ENCODE data around the gene PDE6B.
A peak's percentile ranks its signal among the peaks of the same experiment; 100 is the strongest.
"Not testable (repeated sequence)": the region's sequence is repeated elsewhere in the genome, so short reads cannot be mapped to it uniquely, and the experiment has no call there.

The PDE6B gene

GRCh38 chr4:699816-700580 lies 74.6 kb downstream of the PDE6B start:
- H3K4me2 ChIP-seq, result peak overlapping the region; percentile 71 to 94 (median 84)
- peak overlapping the region; percentile 72 to 90 (median 84); a peak in 21 of 22 replicates for H3K27ac ChIP-seq
- H3K36me3 ChIP-seq, result no peaks in the 10 kb centered on the region
- H4K20me1 ChIP-seq, result no peaks in the 10 kb centered on the region
- peak overlapping the region in 2 of 10 experiments; percentile 20 to 28; a peak in 3 of 20 replicates for H3K4me3 ChIP-seq
- H3K9ac ChIP-seq, result peak overlapping the region in 10 of 11 experiments; percentile 56 to 73 (median 67); a peak in 19 of 22 replicates
- peaks cover 0 to 18% (median 0%) of the 10 kb centered on the region in 11 experiments; a peak in 3 of 22 replicates for H3K9me3 ChIP-seq (replicated peaks in 1 of 11)
- no peaks in the 10 kb centered on the region for H3K27me3 ChIP-seq
- no peak for TF ChIP-seq Cebpa-rat (IDR thresholded peaks at IDR 0.05)
- H3K4me1 ChIP-seq, result peaks cover 26 to 50% (median 36%) of the 10 kb centered on the region in 10 experiments

- H3K9me3 ChIP-seq (replicated peaks in 1 of 11), result peaks cover 0 to 18% (median 0%) of the 10 kb centered on the region in 11 experiments; a peak in 3 of 22 replicates
- peak overlapping the region in 1 of 11 experiments; percentile 70; a peak in 2 of 22 replicates for H3K9ac ChIP-seq
- H3K4me3 ChIP-seq, result no peak overlapping the region
- no peak for TF ChIP-seq Cebpa-rat (IDR thresholded peaks at IDR 0.05)
- peak overlapping the region in 10 of 11 experiments; percentile 20 to 90 (median 84); a peak in 19 of 22 replicates for H3K27ac ChIP-seq
- no peaks in the 10 kb centered on the region for H3K27me3 ChIP-seq
- H3K36me3 ChIP-seq, result no peaks in the 10 kb centered on the region
- H3K4me1 ChIP-seq, result peaks cover 26 to 54% (median 40%) of the 10 kb centered on the region in 10 experiments
- H3K4me2 ChIP-seq, result peak overlapping the region; percentile 71 to 94 (median 84)
- H4K20me1 ChIP-seq, result no peaks in the 10 kb centered on the region
These were observed 75.4 kb downstream of the PDE6B start for GRCh38 chr4:700587-701264.

GRCh38 chr4:702618-703048 lies 77.3 kb downstream of the PDE6B start:
- no peak for TF ChIP-seq Cebpa-rat (IDR thresholded peaks at IDR 0.05)
- Histone ChIP-seq H3K36me3 (no peaks in the 10 kb centered on the region), H3K4me3 (no peak overlapping the region), H3K9me3 (replicated peaks in 1 of 11) (peaks cover 0 to 15% (median 0%) of the 10 kb centered on the region in 11 experiments; a peak in 3 of 22 replicates), H3K27ac (0 out of 22 replicates have a peak overlapping the region, but pooled peaks of 3 of the 11 experiments have one; percentile 7 to 14 (median 13)), H3K27me3 (no peaks in the 10 kb centered on the region), H4K20me1 (peaks cover 9 to 10% (median 10%) of the 10 kb centered on the region in 11 experiments; a peak in 18 of 22 replicates), H3K4me2 (no peak overlapping the region), H3K4me1 (peaks cover 37 to 64% (median 51%) of the 10 kb centered on the region in 10 experiments), H3K9ac (no peak overlapping the region)

- H3K4me3 ChIP-seq, result no peak overlapping the region
- H3K27me3 ChIP-seq, result no peaks in the 10 kb centered on the region
- H3K36me3 ChIP-seq, result peaks cover 0 to 9% (median 7%) of the 10 kb centered on the region in 11 experiments; a peak in 20 of 22 replicates
- H3K4me1 ChIP-seq, result peaks cover 43 to 66% (median 52%) of the 10 kb centered on the region in 10 experiments
- no peak for TF ChIP-seq Cebpa-rat (IDR thresholded peaks at IDR 0.05)
- H3K9ac ChIP-seq, result no peak overlapping the region; a peak in 1 of 22 replicates
- peaks cover 0 to 11% (median 0%) of the 10 kb centered on the region in 11 experiments; a peak in 4 of 22 replicates for H3K9me3 ChIP-seq (replicated peaks in 1 of 11)
- peaks cover 18 to 19% (median 19%) of the 10 kb centered on the region in 11 experiments; a peak in 20 of 22 replicates for H4K20me1 ChIP-seq
- peak overlapping the region in 2 of 11 experiments; percentile 7 to 13; a peak in 2 of 22 replicates for H3K27ac ChIP-seq
- H3K4me2 ChIP-seq, result peak overlapping the region in 2 of 11 experiments; percentile 73 to 79; a peak in 2 of 22 replicates
These were observed 78.2 kb downstream of the PDE6B start for GRCh38 chr4:703336-704197.

- peaks cover 43 to 67% (median 52%) of the 10 kb centered on the region in 10 experiments for H3K4me1 ChIP-seq
- peak overlapping the region in 4 of 11 experiments; percentile 73 to 92 (median 80); a peak in 7 of 22 replicates for H3K4me2 ChIP-seq
- peak overlapping the region in 1 of 10 experiments; percentile 100; a peak in 1 of 20 replicates for H3K4me3 ChIP-seq
- H3K27me3 ChIP-seq, result no peaks in the 10 kb centered on the region
- no peak for TF ChIP-seq Cebpa-rat (IDR thresholded peaks at IDR 0.05)
- H3K9ac ChIP-seq, result peak overlapping the region in 2 of 11 experiments; percentile 86 to 100; a peak in 4 of 22 replicates
- peak overlapping the region in 3 of 11 experiments; percentile 7 to 100 (median 8); a peak in 4 of 22 replicates for H3K27ac ChIP-seq
- peaks cover 0 to 17% (median 15%) of the 10 kb centered on the region in 11 experiments; a peak in 21 of 22 replicates for H3K36me3 ChIP-seq
- H3K9me3 ChIP-seq (replicated peaks in 1 of 11), result peaks cover 0 to 11% (median 0%) of the 10 kb centered on the region in 11 experiments; a peak in 4 of 22 replicates
- peaks cover 26 to 27% (median 27%) of the 10 kb centered on the region in 11 experiments; a peak in 21 of 22 replicates for H4K20me1 ChIP-seq
These were observed 79.0 kb downstream of the PDE6B start for GRCh38 chr4:704198-704891.

GRCh38 chr4:704971-705277 lies 79.6 kb downstream of the PDE6B start:
- peaks cover 32 to 33% (median 32%) of the 10 kb centered on the region in 11 experiments for H4K20me1 ChIP-seq
- H3K9ac ChIP-seq, result peak overlapping the region in 10 of 11 experiments; percentile 56 to 100 (median 93); a peak in 18 of 22 replicates
- H3K36me3 ChIP-seq, result peaks cover under 1 to 23% (median 20%) of the 10 kb centered on the region in 11 experiments
- TF ChIP-seq Cebpa-rat (IDR thresholded peaks at IDR 0.05), result no peak
- peaks cover 40 to 68% (median 53%) of the 10 kb centered on the region in 10 experiments for H3K4me1 ChIP-seq
- H3K9me3 ChIP-seq (replicated peaks in 1 of 11), result peaks cover 0 to 11% (median 0%) of the 10 kb centered on the region in 11 experiments; a peak in 6 of 22 replicates
- H3K4me3 ChIP-seq, result peak overlapping the region in 8 of 10 experiments; percentile 30 to 100 (median 60); a peak in 11 of 20 replicates
- peak overlapping the region; percentile 55 to 92 (median 72) for H3K4me2 ChIP-seq
- peak overlapping the region; percentile 60 to 100 (median 73); a peak in 21 of 22 replicates for H3K27ac ChIP-seq
- H3K27me3 ChIP-seq, result no peaks in the 10 kb centered on the region

- H3K4me1 ChIP-seq, result peaks cover 34 to 68% (median 51%) of the 10 kb centered on the region in 10 experiments
- H3K27ac ChIP-seq, result peak within 1 kb of the TSS; percentile 99 to 100 (median 100)
- no peak for TF ChIP-seq Cebpa-rat (IDR thresholded peaks at IDR 0.05)
- peaks cover 6 to 28% (median 26%) of the 10 kb centered on the region in 11 experiments for H3K36me3 ChIP-seq
- peak within 1 kb of the TSS; percentile 92 to 100 (median 99) for H3K4me3 ChIP-seq
- peak within 1 kb of the TSS; percentile 97 to 100 (median 99) for H3K4me2 ChIP-seq
- H4K20me1 ChIP-seq, result peaks cover 37 to 39% (median 38%) of the 10 kb centered on the region in 11 experiments
- H3K27me3 ChIP-seq, result no peaks in the 10 kb centered on the region
- H3K9ac ChIP-seq, result peak within 1 kb of the TSS; percentile 100
- peaks cover 0 to 9% (median 0%) of the 10 kb centered on the region in 11 experiments; a peak in 6 of 22 replicates for H3K9me3 ChIP-seq (replicated peaks in 1 of 11)
These were observed 80.1 kb downstream of the PDE6B start, which contains the start of gene PCGF3 for GRCh38 chr4:705278-706082. PCGF3 (plus strand) TSS chr4:705832; CDS start chr4:733681, 27,849 bp downstream.

- peak overlapping the region; percentile 99 to 100 (median 100) for H3K27ac ChIP-seq
- H3K9me3 ChIP-seq (replicated peaks in 1 of 11); H3K27me3 ChIP-seq: not testable (repeated sequence)
- H3K4me2 ChIP-seq, result peak overlapping the region; percentile 97 to 100 (median 99)
- H3K36me3 ChIP-seq, result peaks cover 12 to 35% (median 33%) of the 10 kb centered on the region in 11 experiments
- H3K9ac ChIP-seq, result peak overlapping the region; percentile 100
- peak overlapping the region; percentile 92 to 100 (median 99) for H3K4me3 ChIP-seq
- peaks cover 44 to 45% (median 45%) of the 10 kb centered on the region in 11 experiments for H4K20me1 ChIP-seq
- H3K4me1 ChIP-seq, result peaks cover 30 to 68% (median 48%) of the 10 kb centered on the region in 10 experiments
These were observed 80.8 kb downstream of the PDE6B start for GRCh38 chr4:706083-706633.
